CD4-positive, alpha-beta T cell (primary cell): ENCODE measurements around the gene MSRB2. TPM values are rescaled to one million over a fixed set of nuclear protein-coding genes. Genes with fewer than 3 reads are reported as not detected.

Experiments used
- ATAC-seq: fragments of 200-7000 bp; cut with Tn5 transposase; one replicate; pipeline ENCODE4 v1.10.0; 2022; ENCODE audit warnings: mild to moderate bottlenecking; ENCODE audit not compliant: poor library complexity
- CTCF ChIA-PET: fragments of 350-600 bp; sonication (Branson Sonifier 250); formaldehyde crosslinking; loops from one replicate; lab custom pipeline; 2021; ENCODE audit warnings: antibody characterized with exemption, inconsistent platforms; lab: Charles Lee
- POLR2A ChIA-PET: fragments of 350-600 bp; sonication (Branson Sonifier 250); formaldehyde crosslinking; loops from one replicate; lab custom pipeline; 2021; ENCODE audit warnings: antibody characterized with exemption, inconsistent platforms; lab: Charles Lee
- DNase-seq, 14 experiments: peaks; one replicate each; pipeline ENCODE4 v3.0.0-alpha.2; 2013 to 2020; ENCODE audit warnings: mixed read lengths in 2 of 14
- H3K27ac ChIP-seq, 2 donors: one replicate each; pipeline versions ENCODE4 v1.5.1 to v1.7.0; 2013; ENCODE audit warnings: low read length in 2 of 2, low read depth in 1 of 2, mild to moderate bottlenecking in 1 of 2
- H3K27me3 ChIP-seq, 2 experiments: 1 replicate in 1 of 2; 2 replicates in 1 of 2; pipeline versions ENCODE4 v1.6.1 to v1.7.0; 2013; ENCODE audit warnings: low read length in 2 of 2, control low read depth in 1 of 2, mild to moderate bottlenecking in 1 of 2, moderate library complexity in 1 of 2; ENCODE audit not compliant: insufficient read depth in 2 of 2, control insufficient read depth in 1 of 2
- H3K36me3 ChIP-seq: one replicate; pipeline ENCODE4 v1.6.1; 2013; ENCODE audit warnings: low read length, control low read depth; ENCODE audit not compliant: insufficient read depth
- H3K4me1 ChIP-seq: one replicate; pipeline ENCODE4 v1.6.1; 2013; ENCODE audit warnings: low read length, control low read depth; ENCODE audit not compliant: insufficient read depth
- H3K4me3 ChIP-seq: one replicate; pipeline ENCODE4 v1.5.1; 2013; ENCODE audit warnings: mild to moderate bottlenecking, low read length, moderate library complexity
- H3K9me3 ChIP-seq, 2 experiments: 1 replicate in 1 of 2; 2 replicates in 1 of 2; pipeline versions ENCODE4 v1.6.1 to v1.7.0; 2013; ENCODE audit warnings: low read length in 2 of 2, mild to moderate bottlenecking in 2 of 2, control low read depth in 1 of 2, moderate library complexity in 1 of 2; ENCODE audit not compliant: control insufficient read depth in 1 of 2, insufficient read depth in 1 of 2
- H3K27ac Mint-ChIP-seq: one replicate; pipeline ENCODE4 v1.8.0; 2020; ENCODE audit warnings: mixed read lengths
- H3K27me3 Mint-ChIP-seq: one replicate; pipeline ENCODE4 v1.8.0; 2021; ENCODE audit warnings: mixed read lengths
- H3K36me3 Mint-ChIP-seq: one replicate; pipeline ENCODE4 v1.8.0; 2021; ENCODE audit warnings: low read depth, mixed read lengths
- H3K4me1 Mint-ChIP-seq: one replicate; pipeline ENCODE4 v1.8.0; 2021; ENCODE audit warnings: low read depth, mixed read lengths
- H3K4me3 Mint-ChIP-seq: one replicate; pipeline ENCODE4 v1.8.0; 2020; ENCODE audit warnings: mild to moderate bottlenecking, mixed read lengths
- H3K9me3 Mint-ChIP-seq: one replicate; pipeline ENCODE4 v1.8.0; 2020; ENCODE audit warnings: mixed read lengths
- CTCF ChIP-seq: fragments of 200-600 bp; IDR thresholded peaks from one replicate; pipeline ENCODE4 v1.8.0; 2022; ENCODE audit warnings: antibody characterized with exemption, mild to moderate bottlenecking
- intact Hi-C, 2 experiments: fragments of 100-400 bp; cut with DNase I in 1 of 2; cut with micrococcal nuclease in 1 of 2; formaldehyde crosslinking; loops; one replicate each; pipeline versions ENCODE4 v1.15.1 to v1.9.0; 2023 to 2025; cut with DNase I, micrococcal nuclease
- total RNA-seq, 174 experiments: library from RNA in 2 of 174; stranded (reverse) in 2 of 174; gene quantifications; one replicate each; pipeline ENCODE4 v1.2.3 and lab custom pipeline; 2021 to 2026

MSRB2 gene
- total RNA-seq, 2 experiments from 2014 or later = 0.66 to 1.4 TPM

- DNase-seq (no peak), ATAC-seq (no peak)
- no peak for TF ChIP-seq CTCF
- no peak overlapping the region for H3K4me3 ChIP-seq
- H3K4me1 Mint-ChIP-seq = no peaks in the 10 kb centered on the region
- no peak overlapping the region for H3K4me3 Mint-ChIP-seq
- CTCF ChIA-PET = no interaction called here
- peaks cover 32% of the 10 kb centered on the region for H3K27me3 Mint-ChIP-seq
- peaks cover 0 to 9% of the 10 kb centered on the region in 2 experiments for H3K27me3 ChIP-seq
- H3K9me3 Mint-ChIP-seq = peaks cover 8% of the 10 kb centered on the region
- no peak overlapping the region for H3K27ac ChIP-seq
- intact Hi-C loops = no loop called here
- no peak overlapping the region for H3K27ac Mint-ChIP-seq
- no peaks in the 10 kb centered on the region for H3K36me3 ChIP-seq
- POLR2A ChIA-PET = no interaction called here
- H3K4me1 ChIP-seq = no peaks in the 10 kb centered on the region
- no peaks in the 10 kb centered on the region for H3K36me3 Mint-ChIP-seq
- H3K9me3 ChIP-seq = no peaks in the 10 kb centered on the region
These were observed 37.0 kb upstream of the MSRB2 start for GRCh38 chr10:23058366-23058765.

- no peaks in the 10 kb centered on the region for H3K36me3 Mint-ChIP-seq
- no peak for ATAC-seq
These were observed 34.5 kb upstream of the MSRB2 start for GRCh38 chr10:23060918-23061317.

GRCh38 chr10:23063045-23063972 is 32.1 kb upstream of the MSRB2 start:
- CTCF ChIA-PET = no interaction called here

More at GRCh38 chr10:23060918-23061317, 34.5 kb upstream of the MSRB2 start:
- Mint-ChIP-seq H3K9me3 (peaks cover 8% of the 10 kb centered on the region), H3K27ac (no peak overlapping the region), H3K27me3 (peaks cover 30% of the 10 kb centered on the region), H3K4me3 (no peak overlapping the region), H3K4me1 (no peaks in the 10 kb centered on the region)
- H3K4me1 ChIP-seq = no peaks in the 10 kb centered on the region
- no peak for TF ChIP-seq CTCF
- peaks cover 0 to 7% of the 10 kb centered on the region in 2 experiments for H3K27me3 ChIP-seq
- POLR2A ChIA-PET = no interaction called here
- H3K4me3 ChIP-seq = no peak overlapping the region
- H3K36me3 ChIP-seq = no peaks in the 10 kb centered on the region
- intact Hi-C loops = loop anchor here in 1 of 2 experiments (10.0 kb wide), 2 partner anchors 486 to 1566 kb away; no protein-coding TSS in a partner anchor
- no peak for DNase-seq
- H3K9me3 ChIP-seq = no peaks in the 10 kb centered on the region
- CTCF ChIA-PET = no interaction called here
- no peak overlapping the region for H3K27ac ChIP-seq

More at GRCh38 chr10:23063045-23063972, 32.1 kb upstream of the MSRB2 start:
- Mint-ChIP-seq H3K36me3 (no peaks in the 10 kb centered on the region), H3K9me3 (peaks cover 8% of the 10 kb centered on the region), H3K4me3 (no peak overlapping the region), H3K27ac (no peak overlapping the region), H3K27me3 (peaks cover 19% of the 10 kb centered on the region), H3K4me1 (peaks cover 5% of the 10 kb centered on the region)
- peaks cover 3% of the 10 kb centered on the region for H3K4me1 ChIP-seq
- POLR2A ChIA-PET = no interaction called here
- no peak for TF ChIP-seq CTCF
- DNase-seq = no peak
- intact Hi-C loops = loop anchor here in 1 of 2 experiments (10.0 kb wide), 2 partner anchors 489 to 1569 kb away; no protein-coding TSS in a partner anchor
- no peaks in the 10 kb centered on the region for H3K36me3 ChIP-seq
- H3K9me3 ChIP-seq = no peaks in the 10 kb centered on the region
- peaks cover 0 to 4% of the 10 kb centered on the region in 2 experiments for H3K27me3 ChIP-seq
- H3K27ac ChIP-seq = no peak overlapping the region
- no peak overlapping the region for H3K4me3 ChIP-seq
- no peak for ATAC-seq
